Skeletal muscle satellite cell (primary cell): ENCODE measurements around the gene ANXA2. TPM values are rescaled to one million over a fixed set of nuclear protein-coding genes. Genes with fewer than 3 reads are reported as not detected.
A peak's percentile ranks its signal among the peaks of the same experiment; 100 is the strongest.

Experiments used
- H3K27me3 ChIP-seq: 2 replicates; pipeline ENCODE4 v1.7.0; 2013; ENCODE audit warnings: low read length; ENCODE audit not compliant: control insufficient read depth, insufficient read depth
- H3K36me3 ChIP-seq: 2 replicates; pipeline ENCODE4 v1.7.0; 2013; ENCODE audit warnings: mild to moderate bottlenecking, control low read depth, low read length; ENCODE audit not compliant: insufficient read depth
- H3K4me1 ChIP-seq: 2 replicates; pipeline ENCODE4 v1.7.0; 2013; ENCODE audit warnings: low read length; ENCODE audit not compliant: control insufficient read depth, insufficient read depth
- H3K4me2 ChIP-seq: 2 replicates; pipeline ENCODE4 v1.7.0; 2013; ENCODE audit warnings: mild to moderate bottlenecking, low read length
- H3K4me3 ChIP-seq: 2 replicates; pipeline ENCODE4 v1.7.0; 2013; ENCODE audit warnings: low read length
- H3K9ac ChIP-seq: 2 replicates; pipeline ENCODE4 v1.7.0; 2013; ENCODE audit warnings: mild to moderate bottlenecking, low read depth, low read length, moderate library complexity
- H3K9me3 ChIP-seq: replicated peaks from 2 replicates; pipeline ENCODE4 v1.7.0; 2013; ENCODE audit warnings: mild to moderate bottlenecking, control low read depth, low read length
- total RNA-seq: library from RNA; depleted of rRNA; stranded (reverse); fragments of >200 nt; gene quantifications from 2 replicates; pipeline ENCODE4 v1.2.3, GENCODE V29; 2012; rRNA removed

The ANXA2 gene
- total RNA-seq: 4,583 and 5,218 TPM in 2 replicates

DNA sequence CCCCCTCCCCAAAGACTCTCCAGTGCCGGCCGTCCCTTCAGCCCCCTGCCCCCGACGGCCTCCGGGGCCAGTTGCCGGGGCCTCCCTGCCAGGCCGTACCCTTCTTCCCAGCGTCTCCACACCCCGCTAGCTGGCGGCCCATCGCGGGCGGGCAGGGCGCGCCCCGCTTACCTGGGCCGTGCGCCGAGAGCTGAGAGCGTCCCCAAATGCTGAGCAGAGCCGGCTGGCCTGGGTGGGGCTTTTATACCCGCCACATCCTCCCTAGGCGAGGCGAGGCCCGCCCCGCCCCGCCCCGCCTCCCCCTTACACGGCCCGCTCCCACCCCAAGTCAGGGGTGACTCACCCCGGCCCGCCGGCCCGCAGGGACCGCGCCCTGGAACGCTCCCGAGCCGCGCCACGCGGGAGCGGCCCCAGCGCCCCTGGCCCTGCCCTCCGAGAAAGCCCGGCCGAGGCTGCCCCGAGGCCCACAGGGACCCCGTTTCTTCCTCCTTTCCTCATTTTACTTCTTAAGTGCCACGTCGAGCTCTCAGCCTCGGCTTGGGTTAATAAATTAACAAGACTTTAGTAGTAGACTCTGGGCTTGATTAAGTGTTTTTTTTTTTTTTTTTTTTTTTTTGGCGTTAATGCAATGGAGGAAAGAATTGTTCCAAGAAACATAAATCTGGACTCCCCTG is at the start of gene ANXA2:
ANXA2 (minus strand) TSS at position 215 of the 674 bp plus-strand sequence. CDS start 11,911 bp downstream, outside the sequence.
- H3K4me2 ChIP-seq: peak within 1 kb of the TSS; percentile 87

DNA sequence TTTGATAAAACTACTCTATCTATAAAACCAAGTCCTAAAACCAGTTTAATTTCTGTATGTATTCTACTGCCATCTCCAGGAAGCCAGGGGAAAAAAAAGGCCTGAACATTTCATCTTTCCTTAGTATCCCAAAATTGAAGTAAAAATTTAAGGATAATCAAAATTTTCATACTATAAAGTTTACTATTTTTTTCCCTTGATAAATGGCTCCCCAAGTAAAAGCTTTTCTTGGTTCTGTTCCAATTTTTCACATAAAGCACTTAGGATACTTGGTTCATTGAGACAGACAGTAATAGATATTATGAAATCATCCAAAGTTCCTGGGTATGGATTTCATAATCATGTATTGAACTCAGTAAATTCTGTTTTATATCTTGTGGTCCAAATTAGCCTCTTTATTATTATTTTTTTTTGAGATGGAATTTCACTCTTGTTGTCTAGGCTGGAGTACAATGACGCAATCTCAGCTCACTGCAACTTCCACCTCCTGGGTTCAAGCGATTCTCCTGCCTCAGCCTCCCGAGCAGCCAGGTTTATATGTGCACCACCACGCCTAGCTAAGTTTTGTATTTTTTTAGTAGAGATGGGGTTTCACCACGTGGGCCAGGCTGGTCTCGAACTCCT is 46.6 kb upstream of the ANXA2 start:
- Histone ChIP-seq H3K9me3 (no peaks in the 10 kb centered on the region), H3K4me3 (no peak overlapping the region), H3K36me3 (peaks cover 17% of the 10 kb centered on the region), H3K4me1 (peaks cover 31% of the 10 kb centered on the region), H3K4me2 (no peak overlapping the region), H3K27me3 (no peaks in the 10 kb centered on the region), H3K9ac (peak overlapping the region; percentile 34)

More for the DNA sequence above, at the start of gene ANXA2:
- Histone ChIP-seq H3K36me3 (peaks cover 41% of the 10 kb centered on the region), H3K9ac (peak within 1 kb of the TSS; percentile 100), H3K9me3 (no peaks in the 10 kb centered on the region), H3K4me1 (peaks cover 55% of the 10 kb centered on the region), H3K4me3 (peak within 1 kb of the TSS; percentile 81), H3K27me3 (no peaks in the 10 kb centered on the region)

DNA sequence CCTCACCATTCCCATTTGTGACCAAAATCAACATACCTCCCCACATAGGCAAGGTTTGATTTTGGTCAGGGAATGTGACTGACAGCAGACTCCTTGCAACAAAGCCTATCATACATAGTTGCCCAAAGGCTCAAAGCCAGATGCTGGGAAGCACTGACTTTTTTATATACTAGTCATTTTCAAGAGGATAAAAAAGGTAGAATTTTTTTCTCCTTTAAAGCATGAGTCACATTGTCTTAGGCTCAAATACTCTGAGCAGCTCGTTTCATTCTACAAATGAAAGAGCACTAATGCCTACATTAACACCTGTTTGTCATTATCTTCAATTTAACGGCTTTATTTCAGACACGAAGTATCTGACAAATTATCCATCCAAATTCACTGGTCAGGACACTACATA is 45.0 kb upstream of the ANXA2 start:
- H3K9ac ChIP-seq: no peak overlapping the region
- peaks cover 29% of the 10 kb centered on the region for H3K4me1 ChIP-seq
- peak overlapping the region; percentile 30 for H3K4me2 ChIP-seq
- no peaks in the 10 kb centered on the region for H3K27me3 ChIP-seq
- peaks cover 8% of the 10 kb centered on the region for H3K36me3 ChIP-seq
- no peaks in the 10 kb centered on the region for H3K9me3 ChIP-seq
- no peak overlapping the region for H3K4me3 ChIP-seq

GRCh38 chr15:60442031-60442650 is 44.4 kb upstream of the ANXA2 start:
- H3K4me2 ChIP-seq: peak overlapping the region; percentile 30
- no peak overlapping the region for H3K9ac ChIP-seq
- no peak overlapping the region for H3K4me3 ChIP-seq
- peaks cover 29% of the 10 kb centered on the region for H3K4me1 ChIP-seq
- no peaks in the 10 kb centered on the region for H3K27me3 ChIP-seq
- peaks cover 6% of the 10 kb centered on the region for H3K36me3 ChIP-seq
- H3K9me3 ChIP-seq: no peaks in the 10 kb centered on the region

DNA sequence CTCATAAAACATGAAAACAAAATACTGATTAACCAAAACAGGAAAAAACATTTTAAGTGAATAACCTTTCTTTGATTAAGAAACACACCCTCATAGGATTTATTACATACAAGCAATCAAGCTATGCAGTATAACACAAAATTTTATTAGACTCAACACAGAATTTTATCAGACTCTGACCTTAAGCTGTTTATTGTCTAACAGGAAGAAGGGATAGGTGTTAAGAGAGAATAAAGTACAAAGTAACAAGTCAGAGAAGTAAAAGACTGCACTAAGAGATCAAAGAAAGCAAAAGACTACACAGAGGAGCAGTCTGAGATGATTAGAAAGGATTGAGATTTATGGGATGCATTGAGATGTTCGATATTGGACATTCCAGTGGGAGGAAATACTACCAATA is 43.5 kb upstream of the ANXA2 start:
- no peaks in the 10 kb centered on the region for H3K27me3 ChIP-seq
- H3K4me2 ChIP-seq: no peak overlapping the region
- H3K4me3 ChIP-seq: no peak overlapping the region

GRCh38 chr15:60438646-60439045 is 40.9 kb upstream of the ANXA2 start:
- Histone ChIP-seq H3K4me2 (no peak overlapping the region), H3K4me3 (no peak overlapping the region), H3K9ac (no peak overlapping the region), H3K36me3 (peaks cover 9% of the 10 kb centered on the region), H3K9me3 (no peaks in the 10 kb centered on the region), H3K27me3 (no peaks in the 10 kb centered on the region), H3K4me1 (peaks cover 20% of the 10 kb centered on the region)

More for the DNA sequence above, 43.5 kb upstream of the ANXA2 start:
- no peak overlapping the region for H3K9ac ChIP-seq
- no peaks in the 10 kb centered on the region for H3K9me3 ChIP-seq
- peaks cover 29% of the 10 kb centered on the region for H3K4me1 ChIP-seq
- H3K36me3 ChIP-seq: peaks cover 6% of the 10 kb centered on the region

GRCh38 chr15:60428935-60429334 is 31.1 kb upstream of the ANXA2 start:
- peaks cover 26% of the 10 kb centered on the region for H3K4me1 ChIP-seq
- no peak overlapping the region for H3K4me3 ChIP-seq
- H3K27me3 ChIP-seq: no peaks in the 10 kb centered on the region
- no peak overlapping the region for H3K4me2 ChIP-seq
- no peaks in the 10 kb centered on the region for H3K9me3 ChIP-seq
- peaks cover 17% of the 10 kb centered on the region for H3K36me3 ChIP-seq
- no peak overlapping the region for H3K9ac ChIP-seq

DNA sequence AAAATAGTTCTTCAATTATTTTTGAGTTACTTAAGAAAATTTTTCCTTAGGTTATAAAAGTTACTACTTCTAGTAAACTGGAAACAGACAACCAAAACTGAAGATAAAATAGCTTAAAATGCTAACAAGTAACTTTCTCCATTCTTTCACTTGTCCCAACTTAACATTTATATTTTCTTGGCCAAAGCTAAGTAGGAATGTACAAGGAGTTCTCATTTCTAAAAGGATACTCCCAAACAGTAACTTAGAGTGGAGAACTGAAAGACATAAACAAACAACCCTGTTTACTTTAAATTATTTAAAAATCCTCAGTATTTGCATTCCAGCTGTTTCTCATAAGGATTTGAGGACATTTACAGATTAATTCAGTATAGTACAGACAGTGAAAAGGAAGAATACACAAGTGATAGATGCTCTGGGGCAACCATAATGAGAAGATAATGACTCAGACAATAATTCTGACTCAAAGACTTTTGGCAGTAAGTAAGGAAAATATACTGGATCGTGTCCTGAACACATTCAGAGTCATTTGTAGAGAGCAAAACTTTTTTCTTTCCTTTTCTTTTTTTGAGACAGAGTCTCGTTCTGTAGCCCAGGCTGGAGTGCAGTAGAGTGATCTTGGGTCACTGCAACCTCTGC is 29.2 kb upstream of the ANXA2 start:
- peak overlapping the region; percentile 28 for H3K9ac ChIP-seq
- peaks cover 44% of the 10 kb centered on the region for H3K4me1 ChIP-seq
- H3K4me2 ChIP-seq: peak overlapping the region; percentile 72
- H3K9me3 ChIP-seq: no peaks in the 10 kb centered on the region
- H3K4me3 ChIP-seq: peak overlapping the region; percentile 46
- H3K27me3 ChIP-seq: no peaks in the 10 kb centered on the region
- peaks cover 22% of the 10 kb centered on the region for H3K36me3 ChIP-seq

DNA sequence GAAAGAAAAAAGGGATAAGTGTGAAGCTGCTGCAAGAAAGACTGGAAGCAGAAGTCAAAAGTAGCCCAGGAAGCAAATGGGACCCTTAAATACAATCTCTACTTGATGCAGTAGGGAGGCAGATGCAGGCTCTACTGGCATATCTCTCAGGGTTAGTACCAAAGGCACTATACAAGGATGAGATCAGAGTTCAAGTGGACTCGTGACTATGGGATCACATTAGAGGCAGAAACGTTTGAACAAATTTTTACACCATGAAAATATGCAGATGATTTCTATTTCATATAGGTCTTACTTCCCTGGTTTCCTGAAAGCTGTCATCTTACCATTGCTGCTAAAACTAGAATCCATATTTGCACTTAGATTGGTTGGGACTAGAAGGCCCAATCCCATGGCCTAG is 27.7 kb upstream of the ANXA2 start:
- Histone ChIP-seq H3K9ac (no peak overlapping the region), H3K4me2 (no peak overlapping the region), H3K4me3 (no peak overlapping the region), H3K9me3 (no peaks in the 10 kb centered on the region), H3K27me3 (no peaks in the 10 kb centered on the region), H3K36me3 (peaks cover 17% of the 10 kb centered on the region), H3K4me1 (peaks cover 59% of the 10 kb centered on the region)

DNA sequence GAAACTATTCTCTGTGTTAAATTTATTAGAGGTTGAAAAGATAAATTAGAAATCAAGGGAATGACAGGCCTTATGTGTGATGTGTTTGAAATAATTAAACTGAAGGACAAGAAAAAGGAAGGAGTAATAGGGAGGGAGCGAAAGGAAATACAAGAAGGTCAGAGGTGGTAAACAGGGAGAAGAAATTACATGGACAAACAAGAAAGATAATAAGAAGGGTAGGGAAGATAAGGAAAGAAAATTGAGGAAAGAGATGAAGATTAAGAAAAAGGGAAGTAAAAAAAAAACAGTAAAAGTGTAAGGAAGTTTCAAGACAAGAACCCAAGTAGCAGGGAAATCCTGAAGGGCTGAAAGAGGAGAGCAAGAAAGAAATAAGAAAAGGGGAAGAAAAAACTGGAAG is 26.2 kb upstream of the ANXA2 start:
- peak overlapping the region; percentile 49 for H3K9ac ChIP-seq

GRCh38 chr15:60423537-60423936 is 25.8 kb upstream of the ANXA2 start:
- peaks cover 72% of the 10 kb centered on the region for H3K4me1 ChIP-seq
- peaks cover 17% of the 10 kb centered on the region for H3K36me3 ChIP-seq
- no peaks in the 10 kb centered on the region for H3K27me3 ChIP-seq
- H3K9ac ChIP-seq: peak overlapping the region; percentile 71
- peak overlapping the region; percentile 62 for H3K4me2 ChIP-seq
- no peak overlapping the region for H3K4me3 ChIP-seq
- H3K9me3 ChIP-seq: no peaks in the 10 kb centered on the region

More for the DNA sequence above, 26.2 kb upstream of the ANXA2 start:
- Histone ChIP-seq H3K27me3 (no peaks in the 10 kb centered on the region), H3K4me1 (peaks cover 72% of the 10 kb centered on the region), H3K4me2 (peak overlapping the region; percentile 62), H3K9me3 (no peaks in the 10 kb centered on the region), H3K4me3 (no peak overlapping the region), H3K36me3 (peaks cover 17% of the 10 kb centered on the region)
